ENCODE data around the gene MYCT1.

DNA sequence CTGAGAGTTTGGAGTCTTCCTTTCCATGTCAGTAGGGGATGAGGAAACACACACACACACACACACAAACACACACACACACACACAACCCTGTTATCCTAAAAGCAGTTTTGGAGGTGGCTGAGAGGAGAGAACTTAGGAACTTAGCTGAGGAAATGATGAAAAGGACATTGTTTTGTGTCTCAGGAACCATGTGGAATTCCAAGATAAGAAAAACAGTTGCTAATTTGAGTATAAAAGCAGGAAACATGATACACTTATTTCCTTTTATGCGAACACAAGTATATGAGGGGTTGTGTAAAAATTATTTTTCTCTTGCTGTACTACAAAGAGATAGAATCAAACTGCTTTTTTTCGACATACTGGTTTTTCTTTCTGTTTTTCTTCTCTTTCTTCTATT is at the start of gene MYCT1:
- TF ChIP-seq, protein P1, sequence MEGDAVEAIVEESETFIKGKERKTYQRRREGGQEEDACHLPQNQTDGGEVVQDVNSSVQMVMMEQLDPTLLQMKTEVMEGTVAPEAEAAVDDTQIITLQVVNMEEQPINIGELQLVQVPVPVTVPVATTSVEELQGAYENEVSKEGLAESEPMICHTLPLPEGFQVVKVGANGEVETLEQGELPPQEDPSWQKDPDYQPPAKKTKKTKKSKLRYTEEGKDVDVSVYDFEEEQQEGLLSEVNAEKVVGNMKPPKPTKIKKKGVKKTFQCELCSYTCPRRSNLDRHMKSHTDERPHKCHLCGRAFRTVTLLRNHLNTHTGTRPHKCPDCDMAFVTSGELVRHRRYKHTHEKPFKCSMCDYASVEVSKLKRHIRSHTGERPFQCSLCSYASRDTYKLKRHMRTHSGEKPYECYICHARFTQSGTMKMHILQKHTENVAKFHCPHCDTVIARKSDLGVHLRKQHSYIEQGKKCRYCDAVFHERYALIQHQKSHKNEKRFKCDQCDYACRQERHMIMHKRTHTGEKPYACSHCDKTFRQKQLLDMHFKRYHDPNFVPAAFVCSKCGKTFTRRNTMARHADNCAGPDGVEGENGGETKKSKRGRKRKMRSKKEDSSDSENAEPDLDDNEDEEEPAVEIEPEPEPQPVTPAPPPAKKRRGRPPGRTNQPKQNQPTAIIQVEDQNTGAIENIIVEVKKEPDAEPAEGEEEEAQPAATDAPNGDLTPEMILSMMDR (IDR thresholded peaks at IDR 0.05) = no peak
- no peak for TF ChIP-seq POLR2A (IDR thresholded peaks at IDR 0.05)

Measured in adrenal gland (tissue), 5 donors.